GM12891 (cell line): ENCODE data around the gene INPPL1.
"Not testable (repeated sequence)": the region's sequence is repeated elsewhere in the genome, so short reads cannot be mapped to it uniquely, and the experiment has no call there.

Experiments used
- DNase-seq: peaks from one replicate; pipeline ENCODE4 v3.0.0; 2011; ENCODE audit warnings: low spot score; ENCODE audit not compliant: insufficient read length
- FAIRE-seq: peaks from 2 replicates; lab custom pipeline; 2011; peaks lifted over from hg19 to GRCh38; lab: Jason Lieb, UNC
- PAX5 ChIP-seq: IDR thresholded peaks from 2 replicates; pipeline ENCODE4 v1.6.1; 2011; ENCODE audit warnings: low read length, moderate library complexity, mild to moderate bottlenecking; ENCODE audit not compliant: insufficient read depth, severe bottlenecking
- POLR2A ChIP-seq: IDR thresholded peaks from 2 replicates; pipeline ENCODE4 v1.6.1; 2011; ENCODE audit warnings: low read depth, low read length, control low read depth
- POLR2AphosphoS5 ChIP-seq: IDR thresholded peaks from 2 replicates; pipeline ENCODE4 v1.6.1; 2011; ENCODE audit warnings: low read depth, low read length, control low read depth
- POU2F2 ChIP-seq: IDR thresholded peaks from 2 replicates; pipeline ENCODE4 v1.6.1; 2011; ENCODE audit warnings: low read depth, mild to moderate bottlenecking, control low read depth, low read length, moderate library complexity
- SPI1 ChIP-seq: IDR thresholded peaks from 2 replicates; pipeline ENCODE4 v1.6.1; 2011; ENCODE audit warnings: low read depth, low read length, control low read depth
- TAF1 ChIP-seq: IDR thresholded peaks from 2 replicates; pipeline ENCODE4 v1.6.1; 2011; ENCODE audit warnings: low read depth, low read length, control low read depth

The INPPL1 gene

DNA sequence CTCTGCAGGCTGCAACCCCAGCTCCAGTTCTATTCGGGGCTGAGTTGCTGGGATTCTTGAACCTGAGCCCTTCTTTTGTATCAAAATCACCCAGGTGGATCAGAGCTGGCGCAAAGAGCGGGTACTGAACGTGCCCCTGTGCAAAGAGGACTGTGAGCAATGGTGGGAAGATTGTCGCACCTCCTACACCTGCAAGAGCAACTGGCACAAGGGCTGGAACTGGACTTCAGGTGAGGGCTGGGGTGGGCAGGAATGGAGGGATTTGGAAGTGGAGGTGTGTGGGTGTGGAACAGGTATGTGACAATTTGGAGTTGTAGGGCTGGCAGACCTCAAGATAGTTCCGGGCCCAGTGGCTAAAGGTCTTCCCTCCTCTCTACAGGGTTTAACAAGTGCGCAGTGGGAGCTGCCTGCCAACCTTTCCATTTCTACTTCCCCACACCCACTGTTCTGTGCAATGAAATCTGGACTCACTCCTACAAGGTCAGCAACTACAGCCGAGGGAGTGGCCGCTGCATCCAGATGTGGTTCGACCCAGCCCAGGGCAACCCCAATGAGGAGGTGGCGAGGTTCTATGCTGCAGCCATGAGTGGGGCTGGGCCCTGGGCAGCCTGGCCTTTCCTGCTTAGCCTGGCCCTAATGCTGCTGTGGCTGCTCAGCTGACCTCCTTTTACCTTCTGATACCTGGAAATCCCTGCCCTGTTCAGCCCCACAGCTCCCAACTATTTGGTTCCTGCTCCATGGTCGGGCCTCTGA is 28.9 kb upstream of the INPPL1 start:
- FAIRE-seq = no peak
- no peak for DNase-seq
- no peak for TF ChIP-seq POLR2AphosphoS5
- TF ChIP-seq TAF1 = no peak
- TF ChIP-seq POU2F2 = no peak
- no peak for TF ChIP-seq SPI1
- TF ChIP-seq POLR2A = no peak
- no peak for TF ChIP-seq PAX5

DNA sequence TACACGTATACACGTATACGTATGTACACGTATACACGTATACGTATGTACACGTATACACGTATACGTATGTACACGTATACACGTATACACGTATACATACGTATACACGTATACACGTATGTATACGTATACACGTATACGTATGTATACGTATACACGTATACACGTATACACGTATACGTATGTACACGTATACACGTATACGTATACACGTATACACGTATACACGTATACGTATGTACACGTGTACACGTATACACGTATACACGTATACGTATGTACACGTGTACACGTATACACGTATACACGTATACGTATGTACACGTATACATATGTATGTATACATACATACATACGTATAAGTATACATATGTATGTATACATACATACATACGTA is 23.1 kb upstream of the INPPL1 start:
- FAIRE-seq = peak; percentile 100
- DNase-seq = not testable (repeated sequence)

DNA sequence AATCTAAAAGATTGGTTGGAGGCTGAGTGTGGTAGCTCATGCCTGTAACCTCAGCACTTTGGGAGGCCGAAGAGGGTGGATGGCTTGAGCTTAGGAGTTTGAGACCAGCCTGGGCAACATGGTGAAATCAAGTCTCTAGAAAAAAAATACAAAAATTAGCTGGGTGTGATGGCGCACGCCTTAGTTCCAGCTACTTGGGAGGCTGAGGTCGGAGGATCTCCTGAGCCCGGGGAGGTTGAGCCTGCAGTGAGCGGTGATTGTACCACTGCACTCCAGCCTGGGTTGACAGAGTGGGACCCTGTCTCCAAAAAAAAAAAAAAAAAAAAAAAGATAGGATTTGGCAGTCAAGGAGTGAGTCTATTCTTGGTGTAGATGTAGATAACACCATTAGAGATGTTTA is 22.0 kb upstream of the INPPL1 start:
- TF ChIP-seq POLR2A (no peak), TAF1 (no peak), SPI1 (no peak), POLR2AphosphoS5 (no peak), PAX5 (no peak), POU2F2 (no peak)
- no peak for FAIRE-seq
- no peak for DNase-seq

DNA sequence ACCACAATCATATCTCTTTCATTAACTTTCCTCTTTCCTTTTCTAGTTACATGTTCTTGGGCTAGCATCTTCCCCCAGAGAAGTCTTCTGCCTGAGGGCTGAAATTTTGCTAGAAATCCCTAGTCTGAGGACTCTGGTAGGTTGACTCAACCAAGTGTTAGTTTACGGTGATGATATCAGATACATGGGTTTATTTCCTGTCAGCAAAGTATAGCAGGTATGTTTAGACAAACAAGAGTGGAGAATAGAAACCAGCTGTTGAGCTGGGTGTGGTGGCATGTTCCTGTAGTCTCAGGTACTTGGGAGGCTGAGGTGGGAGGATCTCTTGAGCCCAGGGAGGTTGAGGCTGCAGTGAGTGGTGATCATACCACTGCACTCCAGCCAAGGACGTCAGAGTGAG is 21.4 kb upstream of the INPPL1 start:
- FAIRE-seq (no peak), DNase-seq (no peak)
- no peak for TF ChIP-seq POU2F2
- no peak for TF ChIP-seq SPI1
- TF ChIP-seq POLR2A = no peak
- TF ChIP-seq POLR2AphosphoS5 = no peak
- no peak for TF ChIP-seq PAX5
- TF ChIP-seq TAF1 = no peak

DNA sequence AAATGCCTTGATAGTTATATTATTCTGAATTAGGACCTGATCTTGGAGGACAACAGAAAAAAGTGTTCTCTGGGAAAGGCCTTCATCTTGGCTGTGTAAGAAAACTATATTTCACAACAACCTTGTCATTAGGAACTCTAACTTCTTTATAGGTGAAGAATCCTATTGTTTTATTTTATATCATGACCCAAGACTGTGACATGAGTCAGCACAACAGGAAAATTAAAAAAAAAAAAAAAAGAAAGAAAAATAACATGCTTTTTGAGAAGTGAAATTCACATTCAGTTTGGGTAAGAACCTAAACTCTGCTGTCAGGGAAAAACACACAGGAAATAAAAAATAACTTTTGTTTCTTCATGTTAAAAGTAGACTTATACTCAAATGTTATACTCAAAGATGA is 19.7 kb upstream of the INPPL1 start:
- DNase-seq = no peak
- FAIRE-seq = no peak
- TF ChIP-seq POU2F2 (no peak), TAF1 (no peak), SPI1 (no peak), PAX5 (no peak), POLR2AphosphoS5 (no peak), POLR2A (no peak)

DNA sequence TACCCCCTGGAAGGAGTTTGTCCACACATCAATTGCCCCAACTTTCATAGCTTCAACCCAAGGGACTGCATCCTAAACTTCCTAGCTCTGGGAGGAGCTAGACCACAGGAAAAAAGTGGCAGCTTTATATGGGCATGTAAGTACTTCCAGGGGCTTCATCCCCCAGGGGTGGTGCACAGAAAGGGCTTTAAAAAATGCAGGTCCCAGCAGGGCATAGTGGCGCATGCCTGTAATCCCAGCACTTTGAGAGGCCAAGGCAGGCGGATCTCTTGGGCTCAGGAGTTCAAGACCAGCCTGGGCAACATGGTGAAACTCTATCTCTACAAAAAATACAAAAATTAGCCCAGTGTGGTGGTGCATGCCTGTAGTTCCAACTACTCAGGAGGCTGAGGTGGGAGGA is 17.8 kb upstream of the INPPL1 start:
- DNase-seq, FAIRE-seq: not testable (repeated sequence)

DNA sequence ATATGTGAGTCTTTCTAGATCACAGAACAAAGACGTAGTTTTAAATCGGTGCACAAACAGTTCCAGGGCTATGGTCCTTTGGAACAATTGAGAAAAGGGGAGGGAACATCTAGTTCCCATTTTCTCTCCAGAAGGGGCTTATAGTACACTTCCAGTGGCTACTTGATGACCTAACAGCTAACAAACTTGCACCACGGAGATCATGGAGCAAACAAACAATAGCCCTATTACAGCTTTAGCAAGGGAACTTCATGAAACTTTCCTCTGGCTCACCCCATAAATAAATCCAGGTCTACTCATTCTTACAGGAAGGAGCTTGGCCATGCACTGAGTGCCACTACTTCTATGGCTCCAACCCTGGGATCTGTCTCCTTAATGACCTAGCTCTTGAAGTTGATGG is 16.3 kb upstream of the INPPL1 start:
- FAIRE-seq (no peak), DNase-seq (no peak)
- TF ChIP-seq POU2F2 (no peak), POLR2A (no peak)

DNA sequence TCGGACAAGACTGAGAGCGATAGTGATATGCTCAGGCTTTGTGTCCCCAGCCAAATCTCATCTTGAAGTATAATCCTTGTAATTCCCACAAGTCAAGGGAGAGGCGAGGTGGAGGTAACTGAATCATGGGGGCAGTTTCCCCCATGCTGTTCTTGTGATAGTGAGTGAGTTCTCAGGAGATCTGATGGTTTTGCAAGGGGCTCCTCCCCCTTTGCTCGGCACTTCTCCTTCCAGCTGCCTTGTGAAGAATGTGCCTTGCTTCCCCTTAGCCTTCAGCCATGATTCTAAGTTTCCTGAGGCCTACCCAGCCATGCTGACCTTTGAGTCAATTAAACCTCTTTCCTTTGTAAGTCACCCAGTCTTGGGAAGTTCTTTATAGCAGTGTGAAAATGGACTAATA is 15.5 kb upstream of the INPPL1 start:
- no peak for DNase-seq
- TF ChIP-seq TAF1 (no peak), SPI1 (no peak), POU2F2 (no peak), PAX5 (no peak)
- FAIRE-seq = no peak

DNA sequence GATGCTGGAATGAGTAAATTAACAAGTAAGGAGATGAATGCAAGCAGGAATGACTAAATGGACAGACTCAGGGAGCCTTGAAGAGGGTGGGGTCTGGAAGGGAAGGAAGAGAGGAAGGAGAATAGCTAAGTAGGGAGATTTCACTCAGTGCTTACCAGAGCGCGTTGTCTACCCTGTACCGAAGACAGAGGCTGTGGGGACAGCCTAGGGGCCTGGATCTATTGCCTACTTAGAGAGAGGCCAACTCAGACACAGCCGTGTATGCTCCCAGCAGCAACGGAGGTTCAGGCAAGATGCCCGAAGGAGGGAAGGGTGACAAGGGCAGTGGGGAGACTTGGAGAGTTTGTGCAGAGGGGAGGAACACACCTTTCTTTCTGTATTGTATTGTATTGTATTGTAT is 7.9 kb upstream of the INPPL1 start, which contains the start of gene FOLR2:
Gene FOLR2, plus strand, starts transcription at position 157 of the 400 bp plus-strand sequence. CDS start 1,791 bp downstream, outside the sequence.
- TF ChIP-seq POU2F2 (no peak), PAX5 (no peak), SPI1 (no peak), POLR2AphosphoS5 (no peak), POLR2A (no peak), TAF1 (no peak)
- no peak for FAIRE-seq
- DNase-seq = no peak

DNA sequence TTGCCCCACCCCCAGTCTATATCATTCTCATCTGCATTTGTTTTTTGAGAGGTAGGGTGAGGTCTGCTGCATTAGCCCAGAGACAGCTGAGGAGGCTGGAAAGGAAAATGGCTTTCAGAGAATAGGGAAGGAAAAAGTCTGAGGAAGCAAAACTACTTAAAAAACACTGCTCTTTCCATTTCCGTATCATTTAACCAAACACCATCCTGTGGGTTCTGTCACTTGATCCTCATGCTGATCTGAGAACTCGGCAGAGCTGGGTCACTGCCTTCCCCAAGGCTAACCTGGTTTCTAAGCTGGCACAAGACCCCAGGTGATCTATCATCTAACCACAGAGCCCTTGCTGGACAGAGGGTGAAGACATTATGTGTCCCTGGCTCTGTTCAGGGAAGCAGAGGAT is 6.7 kb upstream of the INPPL1 start:
- no peak for FAIRE-seq
- TF ChIP-seq PAX5 (no peak), POLR2A (no peak), SPI1 (no peak), TAF1 (no peak), POU2F2 (no peak), POLR2AphosphoS5 (no peak)
- no peak for DNase-seq

DNA sequence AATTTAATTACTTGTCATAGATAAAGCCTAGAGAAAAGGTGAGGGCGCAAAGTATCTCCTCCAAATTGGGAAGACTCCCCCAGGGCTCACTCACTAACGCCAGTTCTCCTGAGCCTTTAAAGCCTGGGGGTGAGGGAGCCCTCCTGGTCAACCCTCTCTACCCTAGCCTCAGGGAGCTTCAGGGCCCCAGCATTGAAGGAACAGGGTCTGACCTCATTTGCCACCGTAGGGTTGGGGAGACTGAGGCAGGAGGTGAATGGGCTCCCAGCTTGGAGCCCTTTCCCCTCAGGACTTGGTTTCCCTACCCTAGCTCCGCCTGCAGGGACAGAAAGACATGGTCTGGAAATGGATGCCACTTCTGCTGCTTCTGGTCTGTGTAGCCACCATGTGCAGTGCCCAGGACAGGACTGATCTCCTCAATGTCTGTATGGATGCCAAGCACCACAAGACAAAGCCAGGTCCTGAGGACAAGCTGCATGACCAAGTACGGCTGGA is 6.3 kb upstream of the INPPL1 start:
- no peak for FAIRE-seq
- no peak for DNase-seq
- TF ChIP-seq POLR2A (no peak), PAX5 (no peak), POU2F2 (no peak), SPI1 (no peak), TAF1 (no peak), POLR2AphosphoS5 (no peak)
